Panc1 (cell line): Measurements from ENCODE around the gene MAPK10. TPM values are rescaled to one million over a fixed set of nuclear protein-coding genes. Genes with fewer than 3 reads are reported as not detected.

Experiments used
- ATAC-seq: fragments of 200-7000 bp; cut with Tn5 transposase; 2 replicates; pipeline ENCODE4 v1.9.1; 2020; ENCODE audit warnings: mild to moderate bottlenecking, moderate library complexity
- BruUV-seq: library from RNA; stranded (reverse); fragments of 400-500 nt; replicated peaks from 2 replicates; lab custom pipeline; 2021; lab: Mats Ljungman, UMichigan
- CTCF ChIA-PET: fragments of 300-600 bp; sonication (Branson Sonifier 250); formaldehyde crosslinking; loops from one replicate; lab custom pipeline; 2022; ENCODE audit warnings: antibody characterized with exemption; lab: Charles Lee
- POLR2A ChIA-PET: fragments of 300-600 bp; sonication (Branson Sonifier 250); formaldehyde crosslinking; loops from one replicate; lab custom pipeline; 2022; ENCODE audit warnings: antibody characterized with exemption; lab: Charles Lee
- DNase-seq: peaks from one replicate; pipeline ENCODE4 v3.0.0-alpha.2; 2010; ENCODE audit warnings: low read depth, low spot score
- H3K27ac ChIP-seq: 2 replicates; pipeline ENCODE4 v1.5.1; 2011; ENCODE audit warnings: mild to moderate bottlenecking, low read length, inconsistent platforms
- H3K27me3 ChIP-seq: fragments of 200-500 bp; sonication (Bioruptor generic); 2 replicates; pipeline ENCODE4 v1.6.0; 2014; ENCODE audit warnings: low read length, inconsistent platforms; ENCODE audit not compliant: control insufficient read depth, insufficient read depth
- H3K36me3 ChIP-seq: fragments of 200-500 bp; sonication (Bioruptor generic); 2 replicates; pipeline ENCODE4 v1.5.1; 2014; ENCODE audit warnings: inconsistent platforms, mild to moderate bottlenecking, low read length, moderate library complexity; ENCODE audit not compliant: control insufficient read depth, insufficient read depth
- H3K4me1 ChIP-seq: 2 replicates; pipeline ENCODE4 v1.5.1; 2011; ENCODE audit warnings: inconsistent platforms, mild to moderate bottlenecking, low read length, moderate library complexity; ENCODE audit not compliant: control insufficient read depth, insufficient read depth
- H3K4me3 ChIP-seq, 2 experiments: 2 replicates each; pipeline ENCODE4 v1.5.1; 2011 to 2012; ENCODE audit warnings: low read depth in 2 of 2, low read length in 2 of 2, mild to moderate bottlenecking in 2 of 2, inconsistent platforms in 1 of 2, moderate library complexity in 1 of 2
- H3K9me3 ChIP-seq: fragments of 200-500 bp; sonication (Bioruptor generic); 2 replicates; pipeline ENCODE4 v1.5.1; 2014; ENCODE audit warnings: low read depth, mild to moderate bottlenecking, inconsistent platforms, low read length, moderate library complexity; ENCODE audit not compliant: control insufficient read depth, insufficient read depth
- POLR2AphosphoS5 ChIP-seq: IDR thresholded peaks from 2 replicates; pipeline ENCODE4 v1.6.1; 2012; ENCODE audit warnings: mild to moderate bottlenecking, low read depth, low read length, moderate library complexity
- REST ChIP-seq, 2 experiments: IDR thresholded peaks; 2 replicates each; pipeline ENCODE4 v1.6.1; 2011 to 2012; ENCODE audit warnings: low read depth in 2 of 2, control low read depth in 1 of 2, low read length in 1 of 2, mild to moderate bottlenecking in 1 of 2, moderate library complexity in 1 of 2; ENCODE audit not compliant: insufficient read depth in 1 of 2
- SIN3A ChIP-seq: IDR thresholded peaks from 2 replicates; pipeline ENCODE4 v1.6.1; 2012; ENCODE audit warnings: low read depth, mild to moderate bottlenecking, low read length, moderate library complexity, borderline replicate concordance; ENCODE audit not compliant: insufficient read depth
- TCF7L2 ChIP-seq: IDR thresholded peaks from 2 replicates; pipeline ENCODE4 v1.6.1; 2011; ENCODE audit warnings: mild to moderate bottlenecking, low read depth, low read length, inconsistent platforms
- in situ Hi-C: cut with HindIII; loops from 2 replicates; pipeline ENCODE4 v1.10.0; 2016; ENCODE audit warnings: low sequenced_read_pairs, low pct_unique_long_range_greater_than_20kb
- intact Hi-C: fragments of 100-400 bp; cut with micrococcal nuclease; formaldehyde crosslinking; loops from one replicate; pipeline ENCODE4 v1.10.0; 2022; ENCODE audit not compliant: unreplicated experiment
- total RNA-seq: library from RNA; stranded (reverse); gene quantifications from one replicate; pipeline ENCODE4 v1.2.1, GENCODE V29; 2021; ENCODE audit not compliant: unreplicated experiment
- TF ChIP-seq, protein P1 (sequence below): fragments of 450-650 bp; IDR thresholded peaks from 2 replicates; pipeline ENCODE4 v1.5.1; 2017; ENCODE audit warnings: mild to moderate bottlenecking

Gene MAPK10
- total RNA-seq, 1 experiment from 2014 or later: 0.85 TPM

GRCh38 chr4:86291180-86291579 lies 68.7 kb downstream of the MAPK10 start:
- BruUV-seq: no TSS peak
- CTCF ChIA-PET: no interaction called here

DNA sequence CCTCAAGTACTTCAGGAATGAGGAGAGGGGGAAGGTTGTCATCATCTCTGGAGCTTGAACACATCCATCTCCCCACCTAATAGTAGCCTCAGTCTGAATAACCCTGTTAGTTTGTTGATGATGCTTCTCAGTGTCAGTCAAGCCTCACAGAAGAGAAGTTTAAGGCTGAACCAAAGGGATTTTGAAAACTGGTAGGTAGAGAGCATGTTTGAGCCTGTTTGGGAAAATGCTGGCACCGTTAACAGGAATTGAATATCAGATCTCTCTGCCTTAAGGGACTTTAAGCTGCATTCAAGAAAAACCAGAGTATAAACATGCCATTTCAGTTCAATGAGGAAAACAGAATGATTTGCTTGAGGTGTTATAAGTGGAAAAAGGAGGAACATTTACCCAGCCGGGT lies 73.1 kb downstream of the MAPK10 start:
- Histone ChIP-seq H3K27me3 (no peaks in the 10 kb centered on the region), H3K27ac (no peak overlapping the region), H3K4me3 (no peak overlapping the region), H3K4me1 (no peaks in the 10 kb centered on the region), H3K36me3 (no peaks in the 10 kb centered on the region), H3K9me3 (no peaks in the 10 kb centered on the region)
- ATAC-seq (no peak), DNase-seq (no peak)
- no peak for TF ChIP-seq TCF7L2
- TF ChIP-seq SIN3A: no peak
- no peak for TF ChIP-seq REST (IDR thresholded peaks at IDR 0.05; ENCODE audit: insufficient read depth in 1 of 2, low read depth in 2 of 2, low read length in 1 of 2)
- TF ChIP-seq, protein P1, sequence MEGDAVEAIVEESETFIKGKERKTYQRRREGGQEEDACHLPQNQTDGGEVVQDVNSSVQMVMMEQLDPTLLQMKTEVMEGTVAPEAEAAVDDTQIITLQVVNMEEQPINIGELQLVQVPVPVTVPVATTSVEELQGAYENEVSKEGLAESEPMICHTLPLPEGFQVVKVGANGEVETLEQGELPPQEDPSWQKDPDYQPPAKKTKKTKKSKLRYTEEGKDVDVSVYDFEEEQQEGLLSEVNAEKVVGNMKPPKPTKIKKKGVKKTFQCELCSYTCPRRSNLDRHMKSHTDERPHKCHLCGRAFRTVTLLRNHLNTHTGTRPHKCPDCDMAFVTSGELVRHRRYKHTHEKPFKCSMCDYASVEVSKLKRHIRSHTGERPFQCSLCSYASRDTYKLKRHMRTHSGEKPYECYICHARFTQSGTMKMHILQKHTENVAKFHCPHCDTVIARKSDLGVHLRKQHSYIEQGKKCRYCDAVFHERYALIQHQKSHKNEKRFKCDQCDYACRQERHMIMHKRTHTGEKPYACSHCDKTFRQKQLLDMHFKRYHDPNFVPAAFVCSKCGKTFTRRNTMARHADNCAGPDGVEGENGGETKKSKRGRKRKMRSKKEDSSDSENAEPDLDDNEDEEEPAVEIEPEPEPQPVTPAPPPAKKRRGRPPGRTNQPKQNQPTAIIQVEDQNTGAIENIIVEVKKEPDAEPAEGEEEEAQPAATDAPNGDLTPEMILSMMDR: no peak
- BruUV-seq: no TSS peak
- in situ Hi-C loops: no loop called here
- CTCF ChIA-PET: no interaction called here
- POLR2A ChIA-PET: no interaction called here
- intact Hi-C loops: no loop called here

More at GRCh38 chr4:86291180-86291579, 68.7 kb downstream of the MAPK10 start:
- Histone ChIP-seq H3K4me3 (no peak overlapping the region), H3K27ac (no peak overlapping the region), H3K4me1 (no peaks in the 10 kb centered on the region), H3K36me3 (no peaks in the 10 kb centered on the region), H3K27me3 (no peaks in the 10 kb centered on the region), H3K9me3 (no peaks in the 10 kb centered on the region)
- POLR2A ChIA-PET: no interaction called here
- ATAC-seq (no peak), DNase-seq (no peak)
- TF ChIP-seq SIN3A (no peak), POLR2AphosphoS5 (no peak), TCF7L2 (no peak)
- TF ChIP-seq, protein P1: no peak
- in situ Hi-C loops (no loop called here), intact Hi-C loops (no loop called here)
